MM.1S (cell line): Measurements from ENCODE around the gene SLC7A8.

ENCODE experiments used
- EZH2 ChIP-seq: fragments of 300-600 bp; sonication (generic); optimal IDR thresholded peaks from 2 replicates; pipeline ENCODE3; 2017; ENCODE audit warnings: low read depth, mild to moderate bottlenecking, antibody characterized with exemption, low read length, mixed read lengths
- TF ChIP-seq, protein P1 (sequence below): fragments of 300-600 bp; sonication (generic); IDR thresholded peaks from 2 replicates; pipeline ENCODE4 v1.5.1; 2016; ENCODE audit warnings: antibody characterized with exemption, low read length, mixed read lengths

- TF ChIP-seq, protein P1, sequence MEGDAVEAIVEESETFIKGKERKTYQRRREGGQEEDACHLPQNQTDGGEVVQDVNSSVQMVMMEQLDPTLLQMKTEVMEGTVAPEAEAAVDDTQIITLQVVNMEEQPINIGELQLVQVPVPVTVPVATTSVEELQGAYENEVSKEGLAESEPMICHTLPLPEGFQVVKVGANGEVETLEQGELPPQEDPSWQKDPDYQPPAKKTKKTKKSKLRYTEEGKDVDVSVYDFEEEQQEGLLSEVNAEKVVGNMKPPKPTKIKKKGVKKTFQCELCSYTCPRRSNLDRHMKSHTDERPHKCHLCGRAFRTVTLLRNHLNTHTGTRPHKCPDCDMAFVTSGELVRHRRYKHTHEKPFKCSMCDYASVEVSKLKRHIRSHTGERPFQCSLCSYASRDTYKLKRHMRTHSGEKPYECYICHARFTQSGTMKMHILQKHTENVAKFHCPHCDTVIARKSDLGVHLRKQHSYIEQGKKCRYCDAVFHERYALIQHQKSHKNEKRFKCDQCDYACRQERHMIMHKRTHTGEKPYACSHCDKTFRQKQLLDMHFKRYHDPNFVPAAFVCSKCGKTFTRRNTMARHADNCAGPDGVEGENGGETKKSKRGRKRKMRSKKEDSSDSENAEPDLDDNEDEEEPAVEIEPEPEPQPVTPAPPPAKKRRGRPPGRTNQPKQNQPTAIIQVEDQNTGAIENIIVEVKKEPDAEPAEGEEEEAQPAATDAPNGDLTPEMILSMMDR = no peak
- TF ChIP-seq EZH2 = no peak
These were observed 41.6 kb downstream of the SLC7A8 start for GRCh38 chr14:23141706-23142444.
